HG03520 (cell line): ENCODE results near the gene BAIAP2.

ENCODE experiments used
- ATAC-seq: cut with Tn5 transposase; IDR thresholded peaks from one replicate; pipeline ENCODE4 v1.9.1; 2021; ENCODE audit warnings: mild to moderate bottlenecking, moderate library complexity; ENCODE audit not compliant: unreplicated experiment

Gene BAIAP2

GRCh38 chr17:81036197-81036941, 1.4 kb downstream of the BAIAP2 start:
- ATAC-seq: no peak

GRCh38 chr17:81037026-81037797, 2.3 kb downstream of the BAIAP2 start:
- no peak for ATAC-seq

GRCh38 chr17:81037798-81038733, 3.1 kb downstream of the BAIAP2 start:
- no peak for ATAC-seq

- no peak for ATAC-seq
Observed at GRCh38 chr17:81039096-81039495, 4.1 kb downstream of the BAIAP2 start.

- no peak for ATAC-seq
Observed at GRCh38 chr17:81039854-81040758, 5.2 kb downstream of the BAIAP2 start.

GRCh38 chr17:81040791-81041337, 5.9 kb downstream of the BAIAP2 start:
- ATAC-seq: no peak

- ATAC-seq: no peak
Observed at GRCh38 chr17:81042606-81043005, 7.7 kb downstream of the BAIAP2 start.

- no peak for ATAC-seq
Observed at GRCh38 chr17:81043319-81043724, 8.4 kb downstream of the BAIAP2 start.

GRCh38 chr17:81043725-81044427, 8.9 kb downstream of the BAIAP2 start:
- ATAC-seq: no peak

GRCh38 chr17:81044428-81044763, 9.4 kb downstream of the BAIAP2 start:
- ATAC-seq: no peak

GRCh38 chr17:81044764-81045589, 10.0 kb downstream of the BAIAP2 start:
- no peak for ATAC-seq

GRCh38 chr17:81045590-81046095, 10.7 kb downstream of the BAIAP2 start:
- ATAC-seq: no peak

- ATAC-seq: no peak
Observed at GRCh38 chr17:81046132-81046769, 11.3 kb downstream of the BAIAP2 start.

GRCh38 chr17:81046770-81047359, 11.9 kb downstream of the BAIAP2 start:
- no peak for ATAC-seq

GRCh38 chr17:81048827-81049371, 13.9 kb downstream of the BAIAP2 start:
- ATAC-seq: no peak

- ATAC-seq: no peak
Observed at GRCh38 chr17:81049372-81049911, 14.5 kb downstream of the BAIAP2 start.
